OCI-LY7 (cell line): ENCODE data around the gene C9.

ENCODE experiments used
- EZH2phosphoT487 ChIP-seq: fragments of 200-600 bp; sonication (generic); IDR thresholded peaks from 2 replicates; pipeline ENCODE4 v1.6.1; 2018; ENCODE audit warnings: low read depth, borderline replicate concordance, mild to moderate bottlenecking, mixed run types, antibody characterized with exemption, low read length, moderate library complexity, mixed read lengths
- TF ChIP-seq, protein P1 (sequence below): fragments of 200-600 bp; sonication (generic); conservative IDR thresholded peaks from 2 replicates; pipeline ENCODE4 v1.5.1; 2014; ENCODE audit warnings: mild to moderate bottlenecking, antibody characterized with exemption, low read length, moderate library complexity, mixed read lengths

GRCh38 chr5:39273314-39273954, 90.9 kb downstream of the C9 start:
- TF ChIP-seq, protein P1, sequence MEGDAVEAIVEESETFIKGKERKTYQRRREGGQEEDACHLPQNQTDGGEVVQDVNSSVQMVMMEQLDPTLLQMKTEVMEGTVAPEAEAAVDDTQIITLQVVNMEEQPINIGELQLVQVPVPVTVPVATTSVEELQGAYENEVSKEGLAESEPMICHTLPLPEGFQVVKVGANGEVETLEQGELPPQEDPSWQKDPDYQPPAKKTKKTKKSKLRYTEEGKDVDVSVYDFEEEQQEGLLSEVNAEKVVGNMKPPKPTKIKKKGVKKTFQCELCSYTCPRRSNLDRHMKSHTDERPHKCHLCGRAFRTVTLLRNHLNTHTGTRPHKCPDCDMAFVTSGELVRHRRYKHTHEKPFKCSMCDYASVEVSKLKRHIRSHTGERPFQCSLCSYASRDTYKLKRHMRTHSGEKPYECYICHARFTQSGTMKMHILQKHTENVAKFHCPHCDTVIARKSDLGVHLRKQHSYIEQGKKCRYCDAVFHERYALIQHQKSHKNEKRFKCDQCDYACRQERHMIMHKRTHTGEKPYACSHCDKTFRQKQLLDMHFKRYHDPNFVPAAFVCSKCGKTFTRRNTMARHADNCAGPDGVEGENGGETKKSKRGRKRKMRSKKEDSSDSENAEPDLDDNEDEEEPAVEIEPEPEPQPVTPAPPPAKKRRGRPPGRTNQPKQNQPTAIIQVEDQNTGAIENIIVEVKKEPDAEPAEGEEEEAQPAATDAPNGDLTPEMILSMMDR, result no peak
- TF ChIP-seq EZH2phosphoT487, result no peak
